GM19467 (cell line): ENCODE measurements around the gene CBX5.
"Not testable (repeated sequence)": the region's sequence is repeated elsewhere in the genome, so short reads cannot be mapped to it uniquely, and the experiment has no call there.

ENCODE experiments used
- ATAC-seq: cut with Tn5 transposase; IDR thresholded peaks from one replicate; pipeline ENCODE4 v1.9.1; 2021; ENCODE audit warnings: mild to moderate bottlenecking, moderate library complexity; ENCODE audit not compliant: unreplicated experiment

The CBX5 gene

DNA sequence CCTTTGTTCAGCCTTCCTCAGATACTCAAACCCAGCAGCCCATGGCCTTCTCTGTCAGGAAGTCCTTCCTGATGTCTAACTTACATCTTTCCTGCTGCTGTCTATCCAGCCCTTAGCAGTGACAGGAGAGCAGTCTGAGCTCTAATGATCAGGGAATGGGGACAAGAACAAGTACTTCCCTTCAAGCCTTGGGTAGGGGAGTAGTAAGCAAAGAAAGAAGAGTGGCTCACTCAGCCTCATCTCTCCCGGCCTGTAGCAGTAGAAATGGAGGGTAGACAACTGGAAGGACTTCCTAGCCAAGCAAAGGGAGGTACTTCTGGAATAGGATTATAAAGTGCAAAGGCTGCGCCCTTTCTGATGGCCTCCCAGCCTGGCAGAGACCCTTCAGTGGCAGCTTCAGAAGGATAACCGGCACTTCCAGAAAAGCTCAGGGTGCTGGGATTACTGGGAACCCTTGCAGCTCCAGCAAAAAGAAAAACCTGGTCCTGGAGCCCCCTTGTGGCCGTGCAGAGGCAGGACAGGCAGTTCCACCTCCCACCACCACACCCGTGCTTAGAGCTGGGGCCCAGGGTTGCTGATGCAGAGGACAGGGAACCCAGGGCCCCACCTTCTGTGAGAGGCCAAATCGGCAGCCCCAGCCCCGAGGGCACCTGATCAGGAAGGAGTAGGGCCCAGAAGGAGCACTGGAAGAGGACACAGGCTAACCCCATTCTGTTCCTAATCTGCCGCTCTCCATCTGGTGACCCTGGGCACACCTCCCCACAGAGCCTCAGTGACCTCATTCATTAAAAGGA, 78.7 kb downstream of the CBX5 start:
- no peak for ATAC-seq

DNA sequence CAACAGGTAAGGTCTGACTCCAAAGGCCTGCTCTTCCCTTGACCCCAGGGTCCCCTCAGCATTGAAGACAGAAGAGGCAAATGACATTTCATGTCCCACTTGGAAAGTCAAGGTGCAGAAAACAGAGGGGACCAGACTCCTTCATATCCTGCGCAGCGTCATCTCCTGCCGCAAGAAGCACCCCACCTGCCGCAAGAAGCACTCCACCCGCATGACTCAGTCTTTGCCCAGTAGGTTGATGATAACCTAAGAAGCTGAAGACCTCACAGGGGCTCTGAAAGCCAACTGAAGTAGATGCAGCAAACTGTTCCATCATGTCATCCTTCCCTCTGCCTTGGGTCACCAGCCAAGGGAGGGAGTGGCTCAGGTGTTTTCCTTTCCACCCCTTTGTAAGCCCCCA, 79.5 kb downstream of the CBX5 start:
- no peak for ATAC-seq

DNA sequence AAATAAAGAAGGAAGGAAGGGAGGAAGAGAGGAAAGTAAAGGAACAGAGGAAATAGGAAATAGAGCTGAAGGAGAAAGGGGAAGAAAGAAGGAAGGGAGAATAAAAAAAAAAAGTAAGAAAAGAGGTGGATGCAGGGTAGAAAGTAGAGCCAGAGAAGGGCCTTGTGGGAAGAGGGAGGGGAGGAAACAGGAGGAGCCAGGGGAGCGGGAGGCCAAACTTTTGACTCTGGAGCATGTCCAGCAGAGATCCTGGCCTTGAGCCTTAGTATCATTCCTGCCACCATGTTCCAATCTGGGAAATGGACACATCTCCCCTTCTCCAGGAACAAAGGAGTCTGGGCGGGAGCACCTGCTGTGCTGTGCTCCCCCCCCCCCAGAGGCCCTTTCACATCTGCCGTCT, 80.0 kb downstream of the CBX5 start:
- ATAC-seq: no peak

DNA sequence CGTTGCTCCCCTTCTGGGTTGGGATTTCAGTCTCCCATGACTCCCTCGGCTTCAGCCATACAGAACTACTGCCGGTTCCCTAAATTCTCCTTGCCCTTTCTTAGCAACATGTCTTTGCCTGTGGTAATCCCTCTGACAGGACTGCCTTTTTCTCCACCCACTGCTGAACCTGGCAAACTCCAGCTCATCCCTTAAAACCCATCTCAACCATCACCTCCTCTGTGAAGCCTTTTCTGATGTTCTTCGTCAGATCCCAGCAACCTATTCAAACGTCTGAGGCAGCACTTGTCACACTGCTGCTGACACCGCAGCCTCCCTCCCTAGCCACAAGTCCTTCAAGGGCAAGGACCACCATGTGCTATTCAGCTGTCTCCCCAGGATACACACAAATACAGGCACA, 80.9 kb downstream of the CBX5 start:
- ATAC-seq: no peak

DNA sequence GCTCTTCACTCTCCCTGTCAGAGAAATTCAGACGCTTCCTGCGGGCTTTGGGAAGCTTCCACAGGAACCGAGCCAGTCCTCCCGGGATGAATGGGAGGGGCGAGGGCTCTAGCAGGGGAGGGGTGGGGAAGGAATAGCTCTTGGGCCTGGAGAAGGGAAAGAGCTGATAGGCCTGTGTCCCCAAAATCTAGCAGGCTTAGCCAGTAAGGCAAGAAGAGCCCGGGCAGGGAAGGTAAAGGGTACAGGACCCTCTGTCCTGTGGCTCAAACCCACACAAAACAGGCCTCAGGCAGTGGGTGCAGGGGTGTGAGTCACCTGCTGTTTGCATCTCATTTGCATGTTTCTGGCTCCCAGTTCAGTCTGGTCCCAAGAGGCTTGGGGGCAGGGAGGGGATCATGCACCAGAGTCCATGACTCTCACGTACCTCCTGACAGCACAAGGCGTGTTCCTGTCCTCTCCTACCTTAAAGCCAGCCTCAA, 82.5 kb downstream of the CBX5 start:
- ATAC-seq: no peak

DNA sequence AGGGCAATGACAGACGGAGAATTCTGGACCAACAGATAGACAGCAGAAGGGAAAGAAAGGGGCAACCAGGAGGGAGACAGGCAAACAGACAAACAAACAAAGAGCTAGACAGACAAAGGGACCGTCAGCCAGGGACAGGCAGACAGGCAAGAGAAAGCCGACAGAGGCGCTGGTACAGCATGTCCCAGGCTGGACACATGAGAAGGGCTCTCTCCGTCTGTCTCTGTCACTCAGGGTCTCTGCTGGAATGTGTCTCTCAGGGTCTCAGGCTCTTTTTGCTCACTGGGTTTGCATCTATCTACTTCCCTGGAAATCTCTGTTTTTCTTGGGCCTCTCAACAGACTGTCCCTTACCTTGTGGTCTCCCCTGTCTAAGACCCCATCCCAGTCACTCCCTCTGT, 82.9 kb downstream of the CBX5 start:
- no peak for ATAC-seq

DNA sequence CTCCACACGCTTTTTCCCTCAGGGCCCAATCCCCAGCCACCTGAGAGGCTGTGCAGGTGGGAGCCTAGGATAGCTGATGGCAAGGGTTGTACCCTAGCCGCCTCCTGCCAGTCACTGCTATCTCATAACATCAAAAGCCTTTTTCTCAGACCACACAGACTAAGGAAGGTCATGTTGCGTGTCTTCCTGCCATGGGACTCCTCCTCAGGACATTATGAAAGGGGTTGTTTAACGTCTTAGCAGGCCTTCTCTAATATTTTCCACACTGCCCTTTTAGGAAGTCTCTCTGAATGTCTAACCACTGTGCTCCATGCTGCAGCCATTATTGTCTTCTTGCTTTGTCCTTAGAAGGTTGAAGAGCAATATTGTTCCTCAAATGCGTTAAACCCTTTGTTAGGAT, 83.5 kb downstream of the CBX5 start:
- no peak for ATAC-seq

DNA sequence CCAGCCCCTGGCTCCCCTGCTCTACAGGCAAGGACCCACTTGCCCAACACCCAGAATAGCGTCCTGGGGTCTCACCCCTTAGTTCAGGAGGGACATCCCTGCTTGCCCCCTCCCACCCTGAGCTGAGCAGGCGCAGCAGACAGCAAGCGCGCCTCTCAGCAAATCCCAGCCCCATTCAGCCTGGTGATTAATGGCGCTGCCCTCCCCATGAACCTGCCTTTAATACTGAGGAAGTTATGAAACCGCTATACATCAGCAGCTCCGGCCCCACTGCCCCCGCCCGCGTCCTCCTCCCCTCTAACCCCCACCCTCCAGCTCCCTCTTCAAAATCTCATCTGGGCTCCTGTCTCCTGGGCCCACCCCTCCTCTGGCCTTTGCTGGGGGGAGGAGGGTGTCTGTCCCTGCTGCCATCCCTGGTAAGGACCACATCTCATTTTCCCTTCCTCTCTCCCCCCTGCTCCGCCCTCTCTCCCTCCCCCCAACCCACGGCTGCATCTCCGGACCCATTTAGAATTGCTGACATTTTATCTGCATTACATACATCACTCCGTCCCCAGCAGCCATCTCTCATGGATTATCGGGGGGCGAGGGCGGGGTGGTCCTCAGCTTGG, 84.1 kb downstream of the CBX5 start:
- no peak for ATAC-seq

DNA sequence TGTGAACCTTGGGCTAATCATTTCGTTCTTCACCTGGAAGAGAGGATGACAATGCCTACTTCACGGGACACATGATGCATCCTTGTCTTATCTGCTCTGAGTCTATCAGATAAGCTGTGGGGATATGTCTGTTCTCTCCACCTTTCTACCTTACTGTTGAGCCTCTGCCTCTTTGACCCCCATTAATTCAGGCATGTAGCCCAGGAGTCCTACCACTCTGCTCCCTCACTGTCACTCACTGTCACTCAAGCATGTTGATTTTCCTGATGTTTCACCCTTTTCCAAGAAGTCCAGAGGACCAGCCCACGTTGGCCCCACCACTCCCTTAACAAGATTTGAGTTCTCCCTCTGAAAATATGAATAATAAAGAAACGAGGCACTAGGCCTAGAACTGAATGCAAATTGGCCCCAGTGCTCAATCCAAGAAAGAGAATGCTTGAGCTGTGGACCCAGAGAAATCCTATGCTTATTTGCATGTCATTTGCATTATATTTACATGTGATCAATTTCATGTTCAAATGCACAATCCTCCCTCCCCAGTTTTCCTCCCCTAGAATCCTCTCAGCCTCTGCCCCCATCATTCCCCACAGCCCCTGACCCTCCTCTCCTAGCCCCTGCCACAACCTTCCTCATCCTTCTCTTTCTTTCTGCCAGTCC, 84.7 kb downstream of the CBX5 start:
- ATAC-seq: no peak

DNA sequence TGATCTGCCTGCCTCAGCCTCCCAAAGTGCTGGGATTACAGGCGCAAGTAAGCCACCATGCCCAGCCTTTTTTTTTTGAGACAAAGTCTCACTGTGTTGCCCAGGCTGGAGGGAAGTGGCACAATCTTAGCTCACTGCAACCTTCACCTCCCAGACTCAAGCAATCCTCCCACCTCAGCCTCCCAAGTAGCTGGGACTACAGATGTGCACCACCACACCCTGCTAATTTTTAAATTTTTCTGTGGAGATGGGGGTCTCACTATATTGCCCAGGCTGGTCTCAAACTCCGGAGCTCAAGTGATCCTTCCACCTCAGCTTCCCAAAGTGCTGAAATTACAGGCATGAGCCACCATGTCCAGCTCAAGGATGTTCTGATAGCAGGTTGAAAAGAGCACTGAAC, 85.3 kb downstream of the CBX5 start:
- not testable (repeated sequence) for ATAC-seq

DNA sequence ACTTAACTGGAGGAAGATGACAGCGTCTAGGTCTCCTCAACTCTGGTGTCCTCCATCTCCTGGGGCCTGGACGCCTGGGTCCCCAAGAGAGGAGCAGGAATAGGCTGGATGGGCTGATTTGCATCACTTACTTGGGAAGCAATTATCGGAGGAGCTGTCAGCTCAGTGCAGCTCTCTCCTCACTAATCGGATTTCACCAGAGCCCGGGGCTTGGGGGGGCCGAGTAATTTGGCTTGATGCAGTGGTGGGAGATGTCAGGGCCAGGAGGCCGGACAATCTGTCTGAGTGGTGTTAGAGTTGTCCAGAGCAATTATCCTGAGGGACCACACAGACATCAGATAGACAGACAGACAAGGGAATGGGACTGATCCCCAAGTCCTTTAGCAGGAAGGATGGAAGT, 86.5 kb downstream of the CBX5 start:
- ATAC-seq: no peak

DNA sequence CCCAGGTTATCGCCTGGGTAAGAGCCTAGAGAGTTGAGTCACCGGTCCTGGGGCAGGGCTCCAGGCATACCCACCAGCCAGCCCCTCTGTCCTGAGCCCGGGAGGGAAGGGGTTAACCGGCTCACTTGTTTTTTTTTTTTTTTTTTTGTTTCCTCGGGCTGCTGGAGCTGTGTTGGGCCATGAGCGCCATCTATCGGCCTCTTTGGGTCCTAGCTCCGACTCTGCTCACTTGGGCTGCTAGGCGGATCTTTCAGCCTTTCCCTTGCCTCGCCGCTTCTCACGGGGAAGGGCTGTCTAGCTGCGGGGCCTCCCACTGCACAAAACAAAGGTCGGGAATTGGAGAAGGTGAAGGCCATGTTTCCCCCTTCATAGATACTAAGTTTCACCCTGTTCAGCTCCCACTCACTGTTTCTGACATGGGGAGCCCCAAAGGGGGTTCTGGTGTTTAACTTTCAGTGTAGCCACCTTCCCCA, 88.3 kb downstream of the CBX5 start:
- no peak for ATAC-seq

DNA sequence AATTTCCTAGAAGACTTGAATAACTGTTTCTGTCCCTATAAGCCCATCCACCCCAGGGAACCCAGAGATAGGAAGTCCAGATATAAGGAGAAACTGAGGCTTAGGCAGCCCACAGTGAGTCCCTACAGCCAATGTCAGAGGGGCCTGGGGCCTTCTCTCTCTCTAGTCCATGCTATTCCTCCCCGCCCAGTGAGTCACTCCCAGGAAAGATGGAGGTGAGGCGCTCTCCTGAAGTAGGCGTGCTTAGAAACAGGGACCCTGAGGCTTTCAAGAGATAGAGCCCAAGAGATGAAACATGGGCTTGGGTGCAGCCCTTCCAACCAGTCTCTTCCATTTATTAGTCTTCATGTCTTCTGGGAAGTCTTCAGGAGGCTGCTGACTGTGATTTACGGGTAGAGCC, 88.8 kb downstream of the CBX5 start:
- no peak for ATAC-seq

DNA sequence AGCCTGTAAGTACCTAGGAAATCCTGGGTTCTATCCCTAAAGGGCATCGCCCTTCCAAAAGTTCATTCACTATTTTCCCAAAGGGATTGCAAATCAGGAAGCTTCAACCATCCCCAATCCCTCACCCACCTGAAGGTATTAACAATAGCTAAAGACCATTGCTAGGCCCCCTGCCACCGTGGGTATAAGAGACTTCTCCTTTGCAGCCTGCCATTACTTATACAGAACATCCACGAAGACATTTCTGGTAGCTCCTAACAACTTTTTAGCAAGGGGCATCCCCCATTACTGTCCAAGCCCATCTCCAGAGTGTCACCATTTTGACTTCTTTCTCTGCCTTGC, 90.8 kb downstream of the CBX5 start:
- ATAC-seq: no peak

DNA sequence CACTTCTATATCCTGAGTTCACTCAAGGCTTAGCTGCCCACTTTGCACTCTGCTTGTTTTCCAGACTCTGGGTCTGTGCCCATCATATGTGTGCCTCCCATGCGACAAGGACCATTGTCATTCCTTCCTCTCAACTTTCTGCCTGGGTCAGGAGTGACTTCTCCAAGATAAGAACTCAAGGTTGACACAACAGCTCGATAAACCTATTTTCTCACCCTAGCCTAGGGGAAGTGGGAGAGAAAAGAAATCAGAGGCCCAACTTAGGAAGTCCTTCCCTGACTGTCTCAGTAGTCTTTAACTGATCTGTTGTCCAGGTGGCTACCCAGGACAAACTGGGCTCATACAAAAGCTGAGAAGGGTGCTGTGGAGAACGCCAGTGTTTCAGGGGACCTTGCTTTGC, 92.8 kb downstream of the CBX5 start:
- no peak for ATAC-seq

DNA sequence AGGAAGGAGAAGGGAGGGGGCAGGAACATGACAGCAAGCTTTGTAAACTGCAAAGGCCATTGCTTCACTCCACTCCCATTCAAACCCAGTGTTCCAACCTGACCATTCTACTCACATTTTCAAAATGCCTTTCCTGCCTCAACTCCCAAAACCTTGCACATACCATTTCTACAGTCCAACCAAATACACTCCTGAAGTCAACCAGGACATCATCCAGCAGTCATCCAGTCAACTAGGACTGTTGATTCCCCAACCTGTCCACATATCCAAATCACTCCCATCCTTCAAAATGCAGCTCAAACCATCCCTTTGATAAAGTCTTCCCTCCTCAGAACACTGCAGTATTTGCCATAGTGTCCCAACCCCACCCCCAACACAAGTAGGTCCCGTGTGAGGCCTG, 94.0 kb downstream of the CBX5 start:
- no peak for ATAC-seq

DNA sequence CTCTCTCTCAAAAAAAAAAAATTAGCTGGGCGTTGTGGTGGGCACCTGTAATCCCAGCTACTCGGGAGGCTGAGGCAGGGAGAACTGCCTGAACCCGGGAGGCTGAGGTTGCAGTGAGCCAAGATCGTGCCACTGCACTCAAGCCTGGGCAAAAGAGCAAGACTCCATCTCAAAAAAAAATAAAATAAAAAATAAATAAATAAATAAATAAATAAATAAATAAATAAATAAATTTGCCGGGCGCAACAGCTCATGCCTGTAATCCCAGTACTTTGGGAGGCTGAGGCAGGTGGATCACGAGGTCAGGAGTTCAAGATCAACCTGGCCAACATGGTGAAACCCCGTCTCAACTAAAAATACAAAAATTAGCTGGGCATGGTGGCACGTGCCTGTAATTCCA, 94.6 kb downstream of the CBX5 start:
- not testable (repeated sequence) for ATAC-seq

DNA sequence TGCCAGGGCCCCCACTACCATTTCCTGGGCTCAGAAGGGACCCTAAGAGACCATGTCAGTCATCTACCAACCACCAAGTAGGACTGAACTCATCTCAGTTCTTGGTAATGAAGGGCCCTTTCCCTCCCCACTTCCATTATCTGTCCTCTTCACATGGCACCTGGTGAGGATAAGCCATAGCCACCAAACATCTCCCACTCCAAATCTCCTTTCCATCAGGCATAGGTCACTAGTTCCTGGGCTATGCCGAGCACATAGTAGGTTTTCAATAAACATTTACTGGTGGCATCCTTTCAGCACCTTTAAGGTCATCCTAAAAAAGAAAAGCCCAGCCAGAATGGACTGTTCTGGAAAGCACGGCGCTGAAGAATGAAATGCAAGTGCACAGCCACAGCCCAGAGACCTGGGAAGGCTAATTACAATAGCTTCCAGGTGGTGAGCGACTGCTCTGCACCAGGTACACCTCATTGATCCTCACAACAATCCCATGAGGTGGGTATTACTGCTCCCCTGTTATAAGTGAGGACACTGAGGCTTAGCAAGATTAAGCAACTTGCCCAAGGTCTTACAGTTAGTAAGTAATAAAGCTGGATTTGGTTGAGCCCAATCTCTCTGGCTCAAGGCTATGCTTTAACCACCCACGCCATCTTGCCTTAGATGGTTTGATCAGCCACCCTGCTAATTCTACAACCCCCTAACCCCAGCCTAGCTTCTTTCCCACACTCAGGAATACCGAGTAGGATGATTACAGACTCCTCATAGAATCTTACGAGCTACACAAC, 95.7 kb downstream of the CBX5 start:
- no peak for ATAC-seq

DNA sequence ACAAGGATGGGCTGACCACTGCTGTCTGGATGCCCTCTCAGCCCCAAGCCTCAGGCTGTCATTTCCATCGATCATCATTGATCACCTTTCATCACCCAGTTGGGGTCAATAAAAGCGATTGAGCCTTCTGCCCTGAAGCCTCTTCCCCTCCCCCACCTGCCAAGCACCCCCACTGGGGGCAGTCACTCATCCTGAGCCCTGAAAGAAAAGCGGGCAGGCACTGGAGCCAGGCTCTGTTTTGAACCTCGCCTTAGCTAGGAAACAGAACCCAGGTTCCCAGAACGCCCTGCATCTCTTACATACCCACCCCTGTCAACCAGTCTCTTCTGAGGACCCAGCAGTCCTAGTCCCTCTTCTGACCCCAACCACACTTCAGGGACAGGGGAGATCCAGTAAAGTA, 96.9 kb downstream of the CBX5 start:
- no peak for ATAC-seq

DNA sequence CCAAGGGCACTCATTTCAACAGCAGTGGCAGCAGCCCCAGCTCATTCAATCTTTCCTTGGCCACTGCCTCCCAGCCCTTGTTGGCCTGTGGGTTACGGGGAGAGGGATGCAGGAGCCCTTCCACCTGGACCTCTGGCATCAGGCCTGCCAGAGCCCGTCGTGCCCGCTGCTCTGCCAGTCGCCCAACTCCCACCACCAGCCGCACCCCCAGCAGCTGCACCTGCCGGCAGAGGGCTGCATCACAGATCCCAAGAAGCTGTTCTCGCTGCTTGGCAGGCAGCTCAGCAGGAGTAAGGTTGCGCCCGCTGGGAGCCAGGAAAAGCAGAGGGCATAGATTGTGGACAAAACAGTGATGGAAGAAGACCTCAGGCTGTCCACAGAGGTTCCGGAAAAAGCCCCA, 97.8 kb downstream of the CBX5 start:
- ATAC-seq: no peak
